Left ventricle myocardium superior (tissue), 1 donor: Measurements from ENCODE around the gene SORCS1. TPM values are rescaled to one million over a fixed set of nuclear protein-coding genes. Genes with fewer than 3 reads are reported as not detected.

ENCODE experiments used
- ATAC-seq: fragments of 200-7000 bp; cut with Tn5 transposase; one replicate; pipeline ENCODE4 v1.9.1; 2020; ENCODE audit warnings: mild to moderate bottlenecking, moderate library complexity
- DNase-seq: peaks from one replicate; pipeline ENCODE4 v3.0.0-alpha.2; 2020
- intact Hi-C: fragments of 100-400 bp; cut with micrococcal nuclease; formaldehyde crosslinking; loops from one replicate; pipeline ENCODE4 v1.11.0; 2022
- total RNA-seq: library from RNA; stranded (reverse); fragmentation: NEBNext Ultra II Directional; extraction: Animal tissue kit (Norgen Biotek cat#: 25700); gene quantifications from one replicate; pipeline ENCODE4 v1.2.1, GENCODE V29; 2021
- donor health status: DM: no; HTN: yes; CAD: no; lungs with severe emphysema.

SORCS1 gene
- total RNA-seq, 1 donor from 2014 or later = 2.3 TPM

GRCh38 chr10:106864031-106864430 lies 300.5 kb downstream of the SORCS1 start:
- DNase-seq (no peak), ATAC-seq (no peak)
- intact Hi-C loops = no loop called here

GRCh38 chr10:106863549-106863948 lies 301.0 kb downstream of the SORCS1 start:
- DNase-seq (no peak), ATAC-seq (no peak)
- intact Hi-C loops = no loop called here

- intact Hi-C loops = no loop called here
- DNase-seq (no peak), ATAC-seq (no peak)
These were observed 304.4 kb downstream of the SORCS1 start for GRCh38 chr10:106859892-106860652.

- ATAC-seq (no peak), DNase-seq (no peak)
- intact Hi-C loops = no loop called here
These were observed 306.8 kb downstream of the SORCS1 start for GRCh38 chr10:106857728-106858127.

GRCh38 chr10:106857213-106857612 lies 307.3 kb downstream of the SORCS1 start:
- DNase-seq = no peak
- no peak for ATAC-seq
- intact Hi-C loops = no loop called here

GRCh38 chr10:106836933-106837663 lies 327.4 kb downstream of the SORCS1 start:
- no peak for ATAC-seq

GRCh38 chr10:106832846-106833245 lies 331.7 kb downstream of the SORCS1 start:
- no peak for ATAC-seq
- intact Hi-C loops = no loop called here
- DNase-seq = no peak

More at GRCh38 chr10:106836933-106837663, 327.4 kb downstream of the SORCS1 start:
- DNase-seq = no peak
- intact Hi-C loops = no loop called here

- ATAC-seq = no peak
- no peak for DNase-seq
- intact Hi-C loops = no loop called here
These were observed 334.0 kb downstream of the SORCS1 start for GRCh38 chr10:106830471-106830870.

- intact Hi-C loops = no loop called here
These were observed 334.5 kb downstream of the SORCS1 start for GRCh38 chr10:106830006-106830405.

GRCh38 chr10:106826716-106827115 lies 337.8 kb downstream of the SORCS1 start:
- no peak for DNase-seq
- no peak for ATAC-seq
- intact Hi-C loops = no loop called here

More at GRCh38 chr10:106830006-106830405, 334.5 kb downstream of the SORCS1 start:
- DNase-seq (no peak), ATAC-seq (no peak)

- intact Hi-C loops = no loop called here
- no peak for ATAC-seq
- DNase-seq = no peak
These were observed 338.7 kb downstream of the SORCS1 start for GRCh38 chr10:106825576-106826364.

GRCh38 chr10:106820579-106820978 lies 343.9 kb downstream of the SORCS1 start:
- no peak for DNase-seq
- intact Hi-C loops = no loop called here
- no peak for ATAC-seq

- no peak for ATAC-seq
- intact Hi-C loops = no loop called here
- no peak for DNase-seq
These were observed 345.0 kb downstream of the SORCS1 start for GRCh38 chr10:106819490-106819889.

- ATAC-seq = no peak
- DNase-seq = no peak
- intact Hi-C loops = no loop called here
These were observed 348.0 kb downstream of the SORCS1 start for GRCh38 chr10:106816318-106817085.

GRCh38 chr10:106815427-106816043 lies 349.0 kb downstream of the SORCS1 start:
- ATAC-seq (no peak), DNase-seq (no peak)
- intact Hi-C loops = no loop called here

- DNase-seq = no peak
- intact Hi-C loops = no loop called here
- ATAC-seq = no peak
These were observed 359.4 kb downstream of the SORCS1 start for GRCh38 chr10:106804992-106805582.

GRCh38 chr10:106802949-106803348 lies 361.6 kb downstream of the SORCS1 start:
- DNase-seq (no peak), ATAC-seq (no peak)
- intact Hi-C loops = no loop called here

GRCh38 chr10:106799776-106800175 lies 364.7 kb downstream of the SORCS1 start:
- DNase-seq (no peak), ATAC-seq (no peak)
- intact Hi-C loops = no loop called here
